SU-DHL-6 (cell line): ENCODE data around the gene ADORA3.

Experiments
- H2AFZ ChIP-seq: fragments of 200-600 bp; sonication (generic); 2 replicates; pipeline ENCODE4 v1.6.1; 2014; ENCODE audit warnings: low read depth, mild to moderate bottlenecking, moderate library complexity, mixed read lengths, antibody characterized with exemption, low read length; ENCODE audit not compliant: severe bottlenecking
- H3F3A ChIP-seq: fragments of 200-600 bp; shearing (Covaris generic); 2 replicates; pipeline ENCODE4 v1.6.0; 2016; ENCODE audit warnings: antibody characterized with exemption, mild to moderate bottlenecking; ENCODE audit not compliant: insufficient read depth
- H3K27ac ChIP-seq: fragments of 200-600 bp; sonication (generic); 2 replicates; pipeline ENCODE4 v1.5.1; 2016; ENCODE audit warnings: low read depth, mild to moderate bottlenecking, low read length, moderate library complexity, mixed read lengths
- H3K27me3 ChIP-seq: fragments of 200-600 bp; sonication (generic), shearing (Covaris generic); 2 replicates; pipeline ENCODE4 v1.6.0; 2014; ENCODE audit warnings: mild to moderate bottlenecking, low read length
- H3K36me3 ChIP-seq: fragments of 200-600 bp; sonication (generic); 2 replicates; pipeline ENCODE4 v1.6.1; 2014; ENCODE audit warnings: mild to moderate bottlenecking, low read length, mixed read lengths
- H3K4me2 ChIP-seq: fragments of 300-600, 200-600 bp; shearing (Covaris generic), sonication (generic); 2 replicates; pipeline ENCODE4 v1.6.0; 2014; ENCODE audit warnings: low read length, low read depth, mild to moderate bottlenecking; ENCODE audit not compliant: poor library complexity, severe bottlenecking
- H3K4me3 ChIP-seq: fragments of 200-600 bp; sonication (generic); 2 replicates; pipeline ENCODE4 v1.5.1; 2014; ENCODE audit warnings: antibody characterized with exemption, low read length, mild to moderate bottlenecking, mixed read lengths; ENCODE audit not compliant: insufficient read depth, poor library complexity, severe bottlenecking
- H3K79me2 ChIP-seq: fragments of 200-600 bp; sonication (generic); 2 replicates; pipeline ENCODE4 v1.6.1; 2014; ENCODE audit warnings: mild to moderate bottlenecking, low read length, moderate library complexity; ENCODE audit not compliant: insufficient read depth
- H3K9ac ChIP-seq: fragments of 200-600 bp; sonication (generic); 2 replicates; pipeline ENCODE4 v1.7.0; 2014; ENCODE audit warnings: mild to moderate bottlenecking, low read length
- H3K9me2 ChIP-seq: fragments of 200-600 bp; sonication (generic); replicated peaks from 2 replicates; pipeline ENCODE4 v1.6.1; 2014; ENCODE audit warnings: low read length; ENCODE audit not compliant: insufficient read depth
- H3K9me3 ChIP-seq: fragments of 200-600 bp; sonication (generic); 2 replicates; pipeline ENCODE4 v1.6.1; 2014; ENCODE audit warnings: low read length, mixed read lengths; ENCODE audit not compliant: insufficient read depth
- H4K20me1 ChIP-seq: fragments of 200-600 bp; sonication (generic); 2 replicates; pipeline ENCODE4 v1.6.1; 2014; ENCODE audit warnings: low read depth, mild to moderate bottlenecking, antibody characterized with exemption, low read length, moderate library complexity, mixed read lengths
- EZH2phosphoT487 ChIP-seq: fragments of 200-600 bp; sonication (generic), shearing (Covaris generic); conservative IDR thresholded peaks from 2 replicates; pipeline ENCODE4 v1.6.1; 2018; ENCODE audit warnings: mild to moderate bottlenecking, antibody characterized with exemption, low read length, moderate library complexity, mixed read lengths
- TF ChIP-seq, protein P1 (sequence below): fragments of 200-600 bp; sonication (generic); IDR thresholded peaks from one replicate; pipeline ENCODE4 v1.5.1; 2017; ENCODE audit warnings: antibody characterized with exemption, mild to moderate bottlenecking, low read length, moderate library complexity; ENCODE audit not compliant: insufficient read depth, poor library complexity, severe bottlenecking

Gene ADORA3

DNA sequence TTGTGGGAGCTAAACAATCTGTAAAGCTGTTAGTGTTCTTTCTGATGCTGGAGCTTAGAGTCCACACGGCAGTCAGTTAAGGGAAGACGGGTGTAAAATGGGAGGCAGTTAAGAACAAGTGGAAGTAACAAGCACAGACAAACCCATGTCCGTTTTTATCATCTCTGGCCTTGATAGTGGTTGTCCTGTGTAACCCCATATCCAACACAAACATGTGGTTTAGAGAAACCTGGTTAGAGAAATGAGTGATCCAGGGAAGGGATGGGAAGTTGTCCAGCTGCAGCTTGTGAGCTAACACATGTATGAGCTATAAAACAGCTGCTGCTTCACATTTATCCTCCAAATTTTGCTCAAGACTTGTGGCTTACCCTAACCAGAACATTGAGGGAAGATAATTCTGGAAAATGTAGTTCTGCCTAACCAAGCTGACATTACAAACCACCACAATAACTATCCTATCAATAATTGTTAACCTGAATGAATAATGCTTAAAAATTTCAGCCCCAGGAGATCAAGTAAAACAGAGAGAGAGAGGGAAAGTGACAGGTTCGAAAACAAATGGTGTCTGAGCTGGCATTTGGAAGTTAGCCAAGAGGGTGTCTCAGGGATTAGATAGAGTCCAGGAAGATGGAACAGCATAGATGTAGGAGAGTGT is 40.3 kb downstream of the ADORA3 start:
- TF ChIP-seq EZH2phosphoT487 = no peak
- TF ChIP-seq, protein P1, sequence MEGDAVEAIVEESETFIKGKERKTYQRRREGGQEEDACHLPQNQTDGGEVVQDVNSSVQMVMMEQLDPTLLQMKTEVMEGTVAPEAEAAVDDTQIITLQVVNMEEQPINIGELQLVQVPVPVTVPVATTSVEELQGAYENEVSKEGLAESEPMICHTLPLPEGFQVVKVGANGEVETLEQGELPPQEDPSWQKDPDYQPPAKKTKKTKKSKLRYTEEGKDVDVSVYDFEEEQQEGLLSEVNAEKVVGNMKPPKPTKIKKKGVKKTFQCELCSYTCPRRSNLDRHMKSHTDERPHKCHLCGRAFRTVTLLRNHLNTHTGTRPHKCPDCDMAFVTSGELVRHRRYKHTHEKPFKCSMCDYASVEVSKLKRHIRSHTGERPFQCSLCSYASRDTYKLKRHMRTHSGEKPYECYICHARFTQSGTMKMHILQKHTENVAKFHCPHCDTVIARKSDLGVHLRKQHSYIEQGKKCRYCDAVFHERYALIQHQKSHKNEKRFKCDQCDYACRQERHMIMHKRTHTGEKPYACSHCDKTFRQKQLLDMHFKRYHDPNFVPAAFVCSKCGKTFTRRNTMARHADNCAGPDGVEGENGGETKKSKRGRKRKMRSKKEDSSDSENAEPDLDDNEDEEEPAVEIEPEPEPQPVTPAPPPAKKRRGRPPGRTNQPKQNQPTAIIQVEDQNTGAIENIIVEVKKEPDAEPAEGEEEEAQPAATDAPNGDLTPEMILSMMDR = no peak
- H3K4me3 ChIP-seq = no peak overlapping the region
- no peak overlapping the region for H3K4me2 ChIP-seq
- no peaks in the 10 kb centered on the region for H4K20me1 ChIP-seq
- H2AFZ ChIP-seq = no peak overlapping the region
- H3K27ac ChIP-seq = no peak overlapping the region
- H3K9me3 ChIP-seq = no peaks in the 10 kb centered on the region
- H3K79me2 ChIP-seq = no peaks in the 10 kb centered on the region
- peaks cover 24% of the 10 kb centered on the region; the same call in 1 of the 2 replicates for H3F3A ChIP-seq
- H3K9me2 ChIP-seq = no peaks in the 10 kb centered on the region
- H3K9ac ChIP-seq = no peak overlapping the region
- peaks cover 20% of the 10 kb centered on the region; the same call in 1 of the 2 replicates for H3K36me3 ChIP-seq
- H3K27me3 ChIP-seq = no peaks in the 10 kb centered on the region

- Histone ChIP-seq H3F3A (peaks cover 19% of the 10 kb centered on the region; the same call in 1 of the 2 replicates), H3K9me2 (no peaks in the 10 kb centered on the region), H3K27me3 (no peaks in the 10 kb centered on the region), H2AFZ (no peak overlapping the region), H3K9me3 (no peaks in the 10 kb centered on the region), H4K20me1 (no peaks in the 10 kb centered on the region), H3K27ac (no peak overlapping the region), H3K4me3 (no peak overlapping the region), H3K79me2 (0 out of 2 replicates have a peak, but pooled peaks cover 4% of the 10 kb centered on the region), H3K4me2 (no peak overlapping the region), H3K36me3 (peaks cover 27% of the 10 kb centered on the region), H3K9ac (no peak overlapping the region)
- TF ChIP-seq, protein P1 = no peak
- TF ChIP-seq EZH2phosphoT487 = no peak
Observed at GRCh38 chr1:111462370-111463028, 40.9 kb downstream of the ADORA3 start.

GRCh38 chr1:111461765-111462164 is 41.7 kb downstream of the ADORA3 start:
- H3F3A ChIP-seq = peaks cover 14% of the 10 kb centered on the region; the same call in 1 of the 2 replicates

DNA sequence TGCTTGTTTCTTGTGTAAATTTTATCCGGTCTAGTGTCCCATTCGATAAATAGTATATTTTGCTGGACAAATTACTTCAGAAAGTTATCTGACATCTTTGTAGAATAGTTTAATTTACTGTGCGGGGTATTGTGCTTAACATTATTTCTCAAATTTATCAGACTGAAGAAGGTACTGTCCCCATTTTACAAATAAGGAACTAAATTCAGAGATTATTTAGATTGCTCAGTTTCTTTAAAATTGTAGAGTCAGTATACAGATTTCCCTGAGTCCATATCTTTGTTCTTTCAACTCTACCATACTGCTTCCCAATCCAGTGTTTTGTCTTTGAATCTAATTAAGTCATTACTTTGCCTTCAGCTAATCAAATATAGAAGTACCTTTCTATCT is 47.8 kb downstream of the ADORA3 start:
- H3K4me3 ChIP-seq = no peak overlapping the region
- H3K9me2 ChIP-seq = no peaks in the 10 kb centered on the region
- no peaks in the 10 kb centered on the region for H3K9me3 ChIP-seq
- no peaks in the 10 kb centered on the region for H3K27me3 ChIP-seq
- H3K36me3 ChIP-seq = peaks cover 51% of the 10 kb centered on the region
- TF ChIP-seq, protein P1 = no peak
- no peak for TF ChIP-seq EZH2phosphoT487
- H3K4me2 ChIP-seq = no peak overlapping the region
- peaks cover 48% of the 10 kb centered on the region for H3K79me2 ChIP-seq
- H3K9ac ChIP-seq = no peak overlapping the region
- H4K20me1 ChIP-seq = no peaks in the 10 kb centered on the region
- no peak overlapping the region for H3K27ac ChIP-seq
- no peak overlapping the region for H2AFZ ChIP-seq
- H3F3A ChIP-seq = peaks cover 4% of the 10 kb centered on the region; the same call in 1 of the 2 replicates

More at GRCh38 chr1:111461765-111462164, 41.7 kb downstream of the ADORA3 start:
- no peaks in the 10 kb centered on the region for H3K27me3 ChIP-seq
- no peak overlapping the region for H3K4me3 ChIP-seq
- TF ChIP-seq EZH2phosphoT487 = no peak
- H3K9me3 ChIP-seq = no peaks in the 10 kb centered on the region
- H3K27ac ChIP-seq = no peak overlapping the region
- H3K4me2 ChIP-seq = no peak overlapping the region
- H2AFZ ChIP-seq = no peak overlapping the region
- H3K36me3 ChIP-seq = peaks cover 34% of the 10 kb centered on the region
- H3K9me2 ChIP-seq = no peaks in the 10 kb centered on the region
- no peaks in the 10 kb centered on the region for H4K20me1 ChIP-seq
- H3K79me2 ChIP-seq = 0 out of 2 replicates have a peak, but pooled peaks cover 4% of the 10 kb centered on the region
- H3K9ac ChIP-seq = no peak overlapping the region
